Cerebellar cortex (tissue), 1 donor: ENCODE results near the gene SHKBP1.

Source experiments
- DNase-seq: peaks from one replicate; pipeline ENCODE4 v3.0.0-alpha.2; 2015; ENCODE audit warnings: low spot score

SHKBP1 gene

GRCh38 chr19:40603071-40603388 is 26.4 kb downstream of the SHKBP1 start:
- DNase-seq = no peak

DNA sequence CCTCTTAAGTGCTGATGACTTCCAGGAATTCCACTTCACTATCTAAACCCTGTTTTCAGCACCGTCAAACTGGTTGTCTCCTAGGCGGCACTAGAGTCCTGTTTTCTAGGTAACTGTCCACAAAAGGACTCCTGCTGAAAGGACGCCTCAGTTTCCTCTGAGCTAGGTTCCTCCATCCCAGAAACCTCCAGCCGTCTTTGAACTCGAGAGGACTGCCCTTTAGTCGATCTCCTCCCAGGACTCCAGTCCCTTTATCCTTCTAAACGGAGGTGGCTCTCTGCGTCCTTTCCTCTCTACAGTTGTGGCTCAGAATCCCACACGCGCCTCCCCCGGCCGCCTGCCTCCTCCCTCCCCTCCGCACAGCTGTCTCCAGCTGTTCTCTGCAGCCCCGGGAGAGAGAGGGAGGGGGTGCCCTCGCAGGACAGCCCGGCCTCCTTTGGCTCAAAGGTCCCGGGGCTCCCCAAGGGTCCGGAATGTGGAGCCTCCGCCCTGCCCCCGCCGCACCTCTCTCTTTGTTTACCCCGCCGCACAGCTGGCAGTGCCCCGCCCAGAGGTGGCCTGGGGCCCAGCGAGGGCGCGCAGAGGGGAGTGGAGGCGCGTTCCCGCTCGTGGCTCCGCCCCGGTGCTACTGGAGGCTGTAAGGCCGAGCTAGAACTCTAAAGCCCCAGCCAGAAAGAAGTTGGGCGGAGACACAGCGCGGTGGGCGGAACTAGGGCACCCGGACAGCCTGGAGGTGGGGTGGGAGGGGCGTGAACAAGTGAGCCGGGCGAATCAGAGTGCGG is 26.9 kb downstream of the SHKBP1 start:
- peak; percentile 75 for DNase-seq

GRCh38 chr19:40604171-40604646 is 27.5 kb downstream of the SHKBP1 start:
- DNase-seq = no peak

- DNase-seq = no peak
These were observed 28.1 kb downstream of the SHKBP1 start for GRCh38 chr19:40604647-40605215.

DNA sequence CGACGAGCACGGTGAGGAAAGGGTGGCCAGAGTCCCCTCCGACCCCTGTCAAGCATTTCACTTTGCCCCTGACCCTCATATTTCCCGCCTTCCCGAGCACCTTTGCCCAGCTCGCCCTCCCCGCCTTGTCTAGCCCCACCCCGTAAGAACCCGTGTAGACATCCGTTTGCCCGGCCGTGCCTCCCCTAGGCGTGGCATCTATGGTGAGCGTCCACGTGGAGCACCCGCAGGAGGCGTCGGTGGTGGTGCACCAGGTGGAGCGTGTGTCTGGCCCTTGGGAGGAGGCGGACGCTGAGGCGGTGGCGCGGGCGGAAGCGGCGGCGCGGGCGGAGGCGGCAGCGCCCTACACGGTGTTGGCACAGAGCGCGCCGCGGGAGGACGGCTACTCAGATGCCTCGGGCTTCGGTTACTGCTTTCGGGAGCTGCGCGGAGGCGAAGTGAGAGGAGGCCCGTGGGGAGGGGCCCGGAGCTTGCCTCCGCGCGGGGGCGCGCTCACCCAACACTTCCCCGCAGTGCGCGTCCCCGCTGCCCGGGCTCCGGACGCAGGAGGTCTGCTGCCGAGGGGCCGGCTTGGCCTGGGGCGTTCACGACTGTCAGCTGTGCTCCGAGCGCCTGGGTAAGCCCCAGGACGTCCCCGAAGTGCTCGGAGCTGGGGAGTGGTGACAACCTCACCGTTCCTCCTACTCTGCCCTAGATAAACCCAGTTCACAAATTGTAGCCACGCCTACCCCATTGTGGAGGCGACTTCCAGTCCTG is 28.7 kb downstream of the SHKBP1 start:
- DNase-seq = no peak

GRCh38 chr19:40607311-40608239 is 30.9 kb downstream of the SHKBP1 start:
- DNase-seq = no peak

GRCh38 chr19:40608240-40608621 is 31.6 kb downstream of the SHKBP1 start:
- no peak for DNase-seq

DNA sequence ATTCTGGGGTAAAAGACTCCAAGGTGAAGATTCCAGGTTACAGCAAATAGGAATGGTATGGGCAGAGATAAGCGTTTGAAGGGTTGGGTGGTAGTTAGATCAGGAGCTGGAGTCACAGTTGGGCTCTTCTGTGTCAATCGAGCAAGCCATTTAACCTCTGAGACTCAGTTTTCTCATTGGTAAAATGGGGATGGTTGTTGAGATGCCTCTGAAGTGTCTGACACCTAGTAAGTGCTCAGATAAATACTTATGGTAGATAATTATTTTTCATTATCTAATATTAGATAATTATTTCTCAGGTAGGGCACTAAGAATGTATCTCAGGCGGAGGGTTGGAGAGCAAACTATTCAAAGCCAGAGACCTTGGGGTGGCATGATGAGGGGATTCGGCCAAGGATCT is 32.3 kb downstream of the SHKBP1 start:
- DNase-seq = no peak

- DNase-seq = peak; percentile 29
These were observed 33.1 kb downstream of the SHKBP1 start for GRCh38 chr19:40609561-40610395.

- DNase-seq = no peak
These were observed 33.9 kb downstream of the SHKBP1 start for GRCh38 chr19:40610396-40611064.

GRCh38 chr19:40611096-40611495 is 34.4 kb downstream of the SHKBP1 start:
- no peak for DNase-seq

DNA sequence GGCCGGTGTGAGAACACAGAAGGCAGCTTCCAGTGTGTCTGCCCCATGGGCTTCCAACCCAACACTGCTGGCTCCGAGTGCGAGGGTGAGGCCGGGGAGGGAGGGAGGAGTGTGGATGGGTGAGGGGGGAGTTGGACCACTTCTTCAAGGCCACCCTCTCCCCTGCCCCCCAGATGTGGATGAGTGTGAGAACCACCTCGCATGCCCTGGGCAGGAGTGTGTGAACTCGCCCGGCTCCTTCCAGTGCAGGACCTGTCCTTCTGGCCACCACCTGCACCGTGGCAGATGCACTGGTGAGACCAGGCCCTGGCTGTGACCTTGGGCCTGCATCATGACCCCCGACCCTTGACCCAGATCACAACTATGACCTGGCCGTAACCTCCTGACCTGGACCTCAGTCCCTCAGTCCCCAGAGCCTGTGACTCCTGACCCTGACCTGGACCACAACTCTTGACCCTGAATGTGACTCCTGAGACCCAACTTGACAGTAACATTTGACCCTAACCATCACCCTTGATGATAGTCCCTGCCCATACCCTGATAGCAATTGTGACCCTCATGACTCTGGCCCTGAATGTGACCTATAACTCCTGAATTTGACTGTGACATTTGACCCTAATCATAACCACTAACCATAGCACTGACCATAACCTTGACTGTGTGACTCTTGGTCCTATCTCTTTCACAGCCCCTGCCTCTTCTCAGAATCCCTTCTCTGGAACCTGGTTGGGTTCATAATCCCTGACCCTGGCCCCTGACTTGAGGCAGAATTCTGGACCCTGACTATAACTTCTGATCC is 35.4 kb downstream of the SHKBP1 start:
- no peak for DNase-seq

GRCh38 chr19:40612831-40613689 is 36.4 kb downstream of the SHKBP1 start:
- DNase-seq = no peak

DNA sequence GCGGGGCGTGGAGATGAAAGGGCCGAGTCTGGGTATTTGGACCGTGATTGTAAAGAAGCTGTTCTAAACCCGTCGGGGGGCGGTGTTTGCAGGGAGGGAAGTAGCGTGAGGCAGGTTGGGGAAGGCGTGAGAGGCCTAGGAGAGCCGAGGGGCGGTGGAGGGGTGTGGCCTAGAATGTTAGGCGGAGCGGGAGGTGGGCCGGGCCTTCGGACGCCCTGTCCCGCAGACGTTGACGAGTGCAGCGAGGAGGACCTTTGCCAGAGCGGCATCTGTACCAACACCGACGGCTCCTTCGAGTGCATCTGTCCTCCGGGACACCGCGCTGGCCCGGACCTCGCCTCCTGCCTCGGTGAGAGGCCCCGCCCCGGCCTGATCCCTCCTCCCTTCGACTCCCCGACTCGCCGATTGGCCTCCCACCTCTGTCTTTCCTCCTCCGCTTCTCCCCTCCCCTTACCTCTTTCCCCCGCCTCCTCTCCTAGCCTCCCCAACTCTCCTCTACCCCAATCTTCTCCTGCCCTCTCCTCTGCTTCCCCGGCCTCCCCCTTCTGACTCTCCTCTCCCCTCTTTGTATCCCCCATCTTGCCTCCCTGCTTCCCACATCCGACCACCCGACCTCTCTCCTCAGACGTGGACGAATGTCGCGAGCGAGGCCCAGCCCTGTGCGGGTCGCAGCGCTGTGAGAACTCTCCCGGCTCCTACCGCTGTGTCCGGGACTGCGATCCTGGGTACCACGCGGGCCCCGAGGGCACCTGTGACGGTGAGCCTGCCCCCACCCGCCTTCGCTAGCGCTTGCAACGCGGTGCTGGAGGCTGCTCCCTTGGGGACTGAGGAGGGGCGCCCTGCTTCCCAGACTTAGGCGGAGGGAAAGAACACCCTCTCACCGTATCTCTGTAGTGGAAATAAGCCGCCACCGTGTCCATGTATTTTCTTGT is 37.3 kb downstream of the SHKBP1 start:
- DNase-seq = no peak

DNA sequence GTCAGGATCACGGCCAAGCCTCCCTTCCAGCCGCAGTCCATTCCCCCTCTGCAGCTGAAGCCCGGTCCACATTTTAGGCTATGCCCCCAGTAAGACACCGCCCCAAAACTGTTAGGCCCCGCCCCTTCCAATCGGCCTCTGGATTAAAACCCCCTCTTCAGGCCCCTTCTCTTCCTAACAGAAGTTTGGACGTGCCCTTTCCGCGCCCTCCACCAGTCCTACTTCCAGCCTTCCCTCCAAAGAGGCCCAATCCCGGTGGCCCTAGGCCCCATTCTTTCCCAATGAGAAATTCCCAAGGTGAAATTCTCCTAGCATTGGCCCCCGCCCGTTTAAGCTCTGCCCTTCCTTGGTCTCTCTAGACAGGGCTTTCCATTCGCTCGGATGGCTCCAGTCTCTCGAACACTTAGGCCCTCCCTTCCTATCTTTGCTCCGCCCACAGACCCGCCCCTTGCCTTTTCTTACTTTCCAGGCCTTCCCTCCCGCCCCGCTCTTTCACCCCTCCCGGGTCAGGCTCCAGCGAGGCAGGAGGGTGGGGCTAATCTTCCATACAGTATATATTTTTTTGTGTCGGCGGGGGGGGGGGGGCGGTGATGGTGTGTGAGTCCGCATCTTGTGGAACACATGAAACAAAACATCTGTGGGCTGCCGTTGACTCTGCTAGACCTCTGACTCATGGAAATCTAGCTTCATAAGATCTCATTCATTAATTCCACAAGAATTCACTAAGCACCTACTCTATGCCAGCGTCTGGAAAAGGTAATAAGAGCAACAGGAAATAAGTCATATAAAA is 38.1 kb downstream of the SHKBP1 start:
- DNase-seq = no peak

GRCh38 chr19:40616178-40616577 is 39.5 kb downstream of the SHKBP1 start:
- no peak for DNase-seq

DNA sequence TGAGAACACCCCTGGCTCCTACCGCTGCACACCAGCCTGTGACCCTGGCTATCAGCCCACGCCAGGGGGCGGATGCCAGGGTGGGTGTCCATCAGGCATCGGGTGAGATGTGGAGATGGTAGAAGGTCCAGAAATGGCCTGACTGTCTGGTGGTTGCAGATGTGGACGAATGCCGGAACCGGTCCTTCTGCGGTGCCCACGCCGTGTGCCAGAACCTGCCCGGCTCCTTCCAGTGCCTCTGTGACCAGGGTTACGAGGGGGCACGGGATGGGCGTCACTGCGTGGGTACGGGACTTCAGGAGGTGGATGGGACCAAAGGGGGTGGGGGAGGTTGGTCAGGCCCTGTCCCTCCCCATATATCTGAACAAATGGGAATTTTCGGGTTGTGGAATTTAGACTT is 40.3 kb downstream of the SHKBP1 start:
- no peak for DNase-seq
